Endothelial cell of umbilical vein (primary cell): Measurements from ENCODE around the gene RIN2. TPM values are rescaled to one million over a fixed set of nuclear protein-coding genes. Genes with fewer than 3 reads are reported as not detected.

Source experiments
- BruUV-seq: library from RNA; stranded (reverse); fragments of 400-500 nt; replicated peaks from 2 replicates; lab custom pipeline; 2021; lab: Mats Ljungman, UMichigan
- CTCF ChIA-PET: fragments of 300-600, 350-600 bp; sonication (Branson Sonifier 250); formaldehyde crosslinking; loops from one replicate; lab custom pipeline; 2021; ENCODE audit warnings: antibody characterized with exemption, inconsistent platforms; lab: Charles Lee
- POLR2A ChIA-PET: fragments of 300-600, 350-600 bp; sonication (Branson Sonifier 250); formaldehyde crosslinking; loops from one replicate; lab custom pipeline; 2021; ENCODE audit warnings: antibody characterized with exemption, inconsistent platforms; lab: Charles Lee
- DNase-seq: peaks from one replicate; pipeline ENCODE4 v3.0.0-alpha.2; 2011; ENCODE audit warnings: low read depth, low spot score
- FAIRE-seq: peaks from 2 replicates; lab custom pipeline; 2011; peaks lifted over from hg19 to GRCh38; lab: Jason Lieb, UNC
- H2AFZ ChIP-seq: 2 replicates; pipeline ENCODE4 v1.6.0; 2012; ENCODE audit warnings: low read depth, low read length, control low read depth, inconsistent platforms
- H3K27ac ChIP-seq: 2 replicates; pipeline ENCODE4 v1.5.1; 2011; ENCODE audit warnings: low read depth, mild to moderate bottlenecking, control low read depth, low read length, moderate library complexity; ENCODE audit not compliant: insufficient read depth
- H3K27me3 ChIP-seq, 2 experiments: 2 replicates each; pipeline versions ENCODE4 v1.6.0 to v1.6.1; 2011; ENCODE audit warnings: low read length in 2 of 2, mixed read lengths in 1 of 2; ENCODE audit not compliant: control insufficient read depth in 2 of 2, insufficient read depth in 2 of 2
- H3K36me3 ChIP-seq, 2 experiments: 2 replicates in 1 of 2; 3 replicates in 1 of 2; pipeline ENCODE4 v1.5.1; 2011; ENCODE audit warnings: low read length in 2 of 2, mild to moderate bottlenecking in 1 of 2, moderate library complexity in 1 of 2; ENCODE audit not compliant: control insufficient read depth in 2 of 2, insufficient read depth in 2 of 2; ENCODE audit errors: extremely low read depth in 1 of 2
- H3K4me1 ChIP-seq: 3 replicates; pipeline ENCODE4 v1.5.1; 2011; ENCODE audit warnings: mild to moderate bottlenecking, low read length; ENCODE audit not compliant: control insufficient read depth, insufficient read depth; ENCODE audit errors: extremely low read depth
- H3K4me2 ChIP-seq: 2 replicates; pipeline ENCODE4 v1.6.1; 2011; ENCODE audit warnings: low read length, control low read depth, mixed read lengths; ENCODE audit not compliant: insufficient read depth
- H3K4me3 ChIP-seq, 3 experiments: fragments of 200-600 bp in 1 of 3; sonication (generic), shearing (Covaris generic) in 1 of 3; replicated peaks in 1 of 3; 2 replicates each; pipeline ENCODE4 v1.5.1; 2011 to 2016; ENCODE audit warnings: control low read depth in 3 of 3, low read length in 3 of 3, mild to moderate bottlenecking in 2 of 3, inconsistent platforms in 1 of 3, low read depth in 1 of 3, moderate library complexity in 1 of 3; ENCODE audit not compliant: insufficient read depth in 1 of 3
- H3K79me2 ChIP-seq: 2 replicates; pipeline ENCODE4 v1.6.0; 2012; ENCODE audit warnings: low read length, inconsistent platforms; ENCODE audit not compliant: control insufficient read depth, insufficient read depth
- H3K9ac ChIP-seq: replicated peaks from 2 replicates; pipeline ENCODE3; 2011; ENCODE audit warnings: low read length, control low read depth; ENCODE audit not compliant: insufficient read depth; ENCODE audit errors: extremely low read depth
- H3K9me1 ChIP-seq: replicated peaks from 3 replicates; pipeline ENCODE4 v1.6.0; 2011; ENCODE audit warnings: mild to moderate bottlenecking, low read length; ENCODE audit not compliant: control insufficient read depth, insufficient read depth; ENCODE audit errors: extremely low read depth
- H3K9me3 ChIP-seq: replicated peaks from 2 replicates; pipeline ENCODE4 v1.5.1; 2012; ENCODE audit warnings: low read length, inconsistent platforms; ENCODE audit not compliant: control insufficient read depth, insufficient read depth
- H4K20me1 ChIP-seq: replicated peaks from 2 replicates; pipeline ENCODE3; 2011; ENCODE audit warnings: mild to moderate bottlenecking, low read length; ENCODE audit not compliant: control insufficient read depth, insufficient read depth; ENCODE audit errors: extremely low read depth
- EZH2 ChIP-seq: IDR thresholded peaks from 2 replicates; pipeline ENCODE4 v1.6.1; 2012; ENCODE audit warnings: borderline replicate concordance, low read depth, mild to moderate bottlenecking, moderate library complexity, low read length, inconsistent platforms; ENCODE audit not compliant: severe bottlenecking
- FOS ChIP-seq: IDR thresholded peaks from 2 replicates; pipeline ENCODE4 v1.6.1; 2011; ENCODE audit warnings: mild to moderate bottlenecking, low read length, moderate library complexity, borderline replicate concordance; ENCODE audit not compliant: insufficient read depth
- GATA2 ChIP-seq: IDR thresholded peaks from 2 replicates; pipeline ENCODE4 v1.7.0; 2011; ENCODE audit warnings: low read depth, mild to moderate bottlenecking, moderate library complexity, mixed read lengths, low read length; ENCODE audit not compliant: insufficient read length, insufficient read depth
- JUN ChIP-seq: IDR thresholded peaks from 2 replicates; pipeline ENCODE4 v1.6.1; 2011; ENCODE audit warnings: borderline replicate concordance, low read depth; ENCODE audit not compliant: insufficient read length, insufficient read depth
- MYC ChIP-seq: IDR thresholded peaks from one replicate; pipeline ENCODE4 v1.6.1; 2011; ENCODE audit warnings: mild to moderate bottlenecking, low read depth, low read length
- POLR2A ChIP-seq: IDR thresholded peaks from 2 replicates; pipeline ENCODE4 v1.6.1; 2012; ENCODE audit warnings: low read depth, mild to moderate bottlenecking, control low read depth, low read length
- POLR2AphosphoS5 ChIP-seq: IDR thresholded peaks from 2 replicates; pipeline ENCODE4 v1.6.1; 2012; ENCODE audit warnings: low read depth, mild to moderate bottlenecking, control low read depth, low read length, moderate library complexity; ENCODE audit not compliant: insufficient read depth
- dilution Hi-C: fragments of 300-500 bp; cut with MboI; formaldehyde crosslinking; loops from one replicate; pipeline ENCODE4 v1.15.0; 2019; ENCODE audit warnings: low sequenced_read_pairs; ENCODE audit not compliant: extremely low pct_ligation_motif_present
- intact Hi-C: fragments of 100-400 bp; cut with micrococcal nuclease; formaldehyde crosslinking; loops from one replicate; pipeline ENCODE4 v1.10.0; 2022
- polyA plus RNA-seq, 4 experiments: library from polyadenylated mRNA; depleted of rRNA in 3 of 4; stranded (reverse) in 3 of 4; unstranded in 1 of 4; fragments of >200 nt; gene quantifications; 2 replicates each; pipeline versions ENCODE4 v1.2.1 to v1.2.3, GENCODE V29; 2011 to 2012; ENCODE audit warnings: missing spikeins in 1 of 4
- total RNA-seq: library from RNA; stranded (reverse); gene quantifications from 2 replicates; pipeline ENCODE4 v1.2.3, GENCODE V29; 2021
- TF ChIP-seq, protein P1 (sequence below): IDR thresholded peaks from 2 replicates; pipeline ENCODE4 v1.6.1; 2011; ENCODE audit not compliant: insufficient read depth, insufficient read length
- TF ChIP-seq, protein P2 (sequence below), 2 donors: IDR thresholded peaks; 1 replicate in 1 of 2; 2 replicates in 1 of 2; pipeline ENCODE4 v1.5.1; 2011; ENCODE audit warnings: low read length in 2 of 2, mild to moderate bottlenecking in 2 of 2, moderate library complexity in 2 of 2, control low read depth in 1 of 2, inconsistent platforms in 1 of 2, low read depth in 1 of 2; ENCODE audit not compliant: insufficient read depth in 1 of 2; ENCODE audit errors: extremely low read depth in 1 of 2

The RIN2 gene
- total and polyA plus RNA-seq, 2 donors (not counting 3 experiments of a cell fraction or from before 2014, with no cell fraction given) = 22.6 to 119 TPM

DNA sequence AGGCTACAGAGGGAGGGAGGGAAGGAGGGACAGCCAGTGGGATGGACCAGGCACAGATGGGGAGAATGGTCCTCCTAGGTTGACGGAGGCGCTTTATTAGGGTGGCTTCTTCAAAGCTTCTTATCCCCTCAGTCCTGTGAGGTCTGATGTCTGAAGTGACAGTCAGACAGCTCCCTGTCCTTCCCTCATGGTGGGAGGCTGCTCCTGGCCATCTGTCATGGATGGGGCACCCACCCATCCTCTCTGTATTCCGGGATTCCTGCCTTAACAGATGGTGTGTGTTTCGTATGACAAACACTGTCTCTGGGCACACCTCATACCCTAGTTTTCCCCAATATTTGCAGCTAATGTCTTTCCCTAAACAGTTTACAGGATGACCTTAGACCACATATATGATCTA, 7.9 kb downstream of the RIN2 start:
- no peak overlapping the region for H3K27ac ChIP-seq
- no peaks in the 10 kb centered on the region for H3K4me1 ChIP-seq
- FAIRE-seq (no peak), DNase-seq (no peak)
- no peaks in the 10 kb centered on the region for H3K9me3 ChIP-seq
- H3K36me3 ChIP-seq = no peaks in the 10 kb centered on the region
- H4K20me1 ChIP-seq = no peaks in the 10 kb centered on the region
- H3K9ac ChIP-seq = no peak overlapping the region
- no peak overlapping the region for H3K4me2 ChIP-seq
- ChIA-PET CTCF (no interaction called here), POLR2A (no interaction called here)
- H3K79me2 ChIP-seq = no peaks in the 10 kb centered on the region
- no peaks in the 10 kb centered on the region for H3K9me1 ChIP-seq
- intact Hi-C loops = no loop called here
- no TSS peak for BruUV-seq
- no peak overlapping the region for H2AFZ ChIP-seq
- H3K4me3 ChIP-seq = no peak overlapping the region
- no peaks in the 10 kb centered on the region for H3K27me3 ChIP-seq
- dilution Hi-C loops = no loop called here
- TF ChIP-seq FOS = no peak
- no peak for TF ChIP-seq POLR2A
- TF ChIP-seq JUN = no peak
- no peak for TF ChIP-seq MYC
- no peak for TF ChIP-seq EZH2
- TF ChIP-seq, protein P1, sequence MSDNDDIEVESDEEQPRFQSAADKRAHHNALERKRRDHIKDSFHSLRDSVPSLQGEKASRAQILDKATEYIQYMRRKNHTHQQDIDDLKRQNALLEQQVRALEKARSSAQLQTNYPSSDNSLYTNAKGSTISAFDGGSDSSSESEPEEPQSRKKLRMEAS = no peak
- no peak for TF ChIP-seq GATA2
- TF ChIP-seq, protein P2, sequence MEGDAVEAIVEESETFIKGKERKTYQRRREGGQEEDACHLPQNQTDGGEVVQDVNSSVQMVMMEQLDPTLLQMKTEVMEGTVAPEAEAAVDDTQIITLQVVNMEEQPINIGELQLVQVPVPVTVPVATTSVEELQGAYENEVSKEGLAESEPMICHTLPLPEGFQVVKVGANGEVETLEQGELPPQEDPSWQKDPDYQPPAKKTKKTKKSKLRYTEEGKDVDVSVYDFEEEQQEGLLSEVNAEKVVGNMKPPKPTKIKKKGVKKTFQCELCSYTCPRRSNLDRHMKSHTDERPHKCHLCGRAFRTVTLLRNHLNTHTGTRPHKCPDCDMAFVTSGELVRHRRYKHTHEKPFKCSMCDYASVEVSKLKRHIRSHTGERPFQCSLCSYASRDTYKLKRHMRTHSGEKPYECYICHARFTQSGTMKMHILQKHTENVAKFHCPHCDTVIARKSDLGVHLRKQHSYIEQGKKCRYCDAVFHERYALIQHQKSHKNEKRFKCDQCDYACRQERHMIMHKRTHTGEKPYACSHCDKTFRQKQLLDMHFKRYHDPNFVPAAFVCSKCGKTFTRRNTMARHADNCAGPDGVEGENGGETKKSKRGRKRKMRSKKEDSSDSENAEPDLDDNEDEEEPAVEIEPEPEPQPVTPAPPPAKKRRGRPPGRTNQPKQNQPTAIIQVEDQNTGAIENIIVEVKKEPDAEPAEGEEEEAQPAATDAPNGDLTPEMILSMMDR (IDR thresholded peaks at IDR 0.05; ENCODE audit: extremely low read depth in 1 of 2, insufficient read depth in 1 of 2, low read depth in 1 of 2, low read length in 2 of 2) = no peak
- TF ChIP-seq POLR2AphosphoS5 = no peak
